Measurements from ENCODE around the gene POLH.

Gene POLH

GRCh38 chr6:43613721-43614395 lies 37.9 kb downstream of the POLH start:
- POLR2A ChIA-PET (ENCODE audit: low non-redundant PET), result interaction anchor here (0.7 kb wide), 1 partner anchor 15 kb away, joined by 3 read pairs; the partner anchor contains the start of gene GTPBP2
- no peak overlapping the region for H3K27ac ChIP-seq

GRCh38 chr6:43614396-43614730 lies 38.4 kb downstream of the POLH start:
- TF ChIP-seq CTCF (conservative IDR thresholded peaks at IDR 0.05; ENCODE audit: low read depth), result no peak
- ChIA-PET CTCF (interaction anchor here (0.6 kb wide), 1 partner anchor 442 kb away, joined by 3 read pairs; no protein-coding TSS in a partner anchor), POLR2A (ENCODE audit: low non-redundant PET) (interaction anchor here (0.7 kb wide), 1 partner anchor 15 kb away, joined by 3 read pairs; the partner anchor contains the start of gene GTPBP2)
- no peak overlapping the region for H3K27ac ChIP-seq
- DNase-seq (ENCODE audit: low spot score), result no peak

More at GRCh38 chr6:43613721-43614395, 37.9 kb downstream of the POLH start:
- CTCF ChIA-PET, result interaction anchor here (0.6 kb wide), 1 partner anchor 442 kb away, joined by 3 read pairs; no protein-coding TSS in a partner anchor
- no peak for TF ChIP-seq CTCF (conservative IDR thresholded peaks at IDR 0.05; ENCODE audit: low read depth)
- no peak for DNase-seq (ENCODE audit: low spot score)

GRCh38 chr6:43616725-43617472 lies 40.9 kb downstream of the POLH start:
- CTCF ChIA-PET, result interaction anchor here (0.6 to 1.2 kb wide), 2 partner anchors 8 to 23 kb away, joined by 4 to 8 read pairs; no protein-coding TSS in a partner anchor
- POLR2A ChIA-PET (ENCODE audit: low non-redundant PET), result interaction anchor here (0.8 kb wide), 1 partner anchor 13 kb away, joined by 3 read pairs; the partner anchor contains the start of gene GTPBP2
- no peak for DNase-seq (ENCODE audit: low spot score)
- peak overlapping the region; percentile 36 for H3K27ac ChIP-seq
- TF ChIP-seq CTCF (conservative IDR thresholded peaks at IDR 0.05; ENCODE audit: low read depth), result no peak

- no peak for DNase-seq (ENCODE audit: low spot score)
- H3K27ac ChIP-seq, result peak overlapping the region; percentile 52
- ChIA-PET CTCF (interaction anchor here (0.7 to 2.3 kb wide), 2 partner anchors 13 to 131 kb away, joined by 3 to 9 read pairs; no protein-coding TSS in a partner anchor), POLR2A (ENCODE audit: low non-redundant PET) (no interaction called here)
- no peak for TF ChIP-seq CTCF (conservative IDR thresholded peaks at IDR 0.05; ENCODE audit: low read depth)
Measured at GRCh38 chr6:43621078-43621835, 45.3 kb downstream of the POLH start.

- CTCF ChIA-PET, result interaction anchor here (2.3 kb wide), 1 partner anchor 14 kb away, joined by 9 read pairs; no protein-coding TSS in a partner anchor
- no peak for TF ChIP-seq CTCF (conservative IDR thresholded peaks at IDR 0.05; ENCODE audit: low read depth)
- POLR2A ChIA-PET (ENCODE audit: low non-redundant PET), result no interaction called here
- H3K27ac ChIP-seq, result peak overlapping the region; percentile 52
- no peak for DNase-seq (ENCODE audit: low spot score)
Measured at GRCh38 chr6:43621836-43622180, 45.8 kb downstream of the POLH start.

- peak overlapping the region; percentile 3 for H3K27ac ChIP-seq
- no peak for TF ChIP-seq CTCF (conservative IDR thresholded peaks at IDR 0.05; ENCODE audit: low read depth)
- no peak for DNase-seq (ENCODE audit: low spot score)
- ChIA-PET POLR2A (ENCODE audit: low non-redundant PET) (no interaction called here), CTCF (no interaction called here)
Measured at GRCh38 chr6:43622541-43622940, 46.6 kb downstream of the POLH start.
